Measurements from ENCODE around the gene LIFR.

Gene LIFR

GRCh38 chr5:38463634-38464521 is 92.6 kb downstream of the LIFR start:
- no peaks in the 10 kb centered on the region for H3K36me3 ChIP-seq (ENCODE audit: control insufficient read depth in 1 of 2, insufficient read depth in 2 of 2, low read length in 2 of 2)
- no peaks in the 10 kb centered on the region for H3K9me3 ChIP-seq (ENCODE audit: control insufficient read depth in 1 of 2, low read length in 2 of 2)
- peak overlapping the region; percentile 70 for H3K27ac ChIP-seq (ENCODE audit: low read length)
- no peak overlapping the region for H3K4me3 ChIP-seq (ENCODE audit: low read depth in 1 of 2, low read length in 2 of 2)
- H3K27me3 ChIP-seq (ENCODE audit: low read depth, low read length), result no peaks in the 10 kb centered on the region
- H3K4me1 ChIP-seq (ENCODE audit: control insufficient read depth in 1 of 2, insufficient read depth in 2 of 2, low read length in 2 of 2), result peaks cover 4 to 34% of the 10 kb centered on the region in 2 donors

DNA sequence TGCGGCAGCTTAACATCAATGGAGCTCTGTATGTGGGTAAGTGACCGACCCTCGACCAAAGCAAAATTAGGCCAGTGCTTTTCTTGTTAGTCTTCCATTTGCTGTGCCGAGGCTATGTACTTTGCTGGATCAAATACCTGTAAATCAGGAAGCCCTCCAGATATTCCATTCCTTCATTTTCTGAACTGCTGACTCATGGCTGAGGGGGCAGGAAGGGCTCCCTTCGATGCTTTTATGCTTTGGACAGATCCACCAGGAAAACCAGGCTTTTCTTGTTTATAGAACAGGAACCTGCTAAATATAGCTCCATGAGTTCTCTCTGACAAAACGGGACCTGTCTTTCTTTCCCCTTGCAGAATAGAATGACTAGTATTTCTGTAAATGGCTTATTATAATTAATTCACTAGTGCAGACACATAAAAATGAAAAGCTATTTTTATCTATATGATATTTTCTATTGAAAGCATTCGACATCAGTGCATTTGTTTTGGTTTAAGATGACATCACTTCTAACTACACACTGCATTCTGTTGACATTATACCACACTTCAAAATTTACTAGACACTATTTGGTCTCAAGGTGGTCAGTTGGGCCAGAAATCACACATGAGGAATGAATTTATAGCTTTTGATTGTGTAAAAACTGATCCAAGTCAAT is 93.3 kb downstream of the LIFR start:
- Histone ChIP-seq H3K9me3 (ENCODE audit: control insufficient read depth in 1 of 2, low read length in 2 of 2) (no peaks in the 10 kb centered on the region), H3K4me3 (ENCODE audit: low read depth in 1 of 2, low read length in 2 of 2) (no peak overlapping the region), H3K27ac (ENCODE audit: low read length) (peak overlapping the region; percentile 28), H3K36me3 (ENCODE audit: control insufficient read depth in 1 of 2, insufficient read depth in 2 of 2, low read length in 2 of 2) (no peaks in the 10 kb centered on the region), H3K27me3 (ENCODE audit: low read depth, low read length) (no peaks in the 10 kb centered on the region), H3K4me1 (ENCODE audit: control insufficient read depth in 1 of 2, insufficient read depth in 2 of 2, low read length in 2 of 2) (peaks cover 0 to 27% of the 10 kb centered on the region in 2 donors)

DNA sequence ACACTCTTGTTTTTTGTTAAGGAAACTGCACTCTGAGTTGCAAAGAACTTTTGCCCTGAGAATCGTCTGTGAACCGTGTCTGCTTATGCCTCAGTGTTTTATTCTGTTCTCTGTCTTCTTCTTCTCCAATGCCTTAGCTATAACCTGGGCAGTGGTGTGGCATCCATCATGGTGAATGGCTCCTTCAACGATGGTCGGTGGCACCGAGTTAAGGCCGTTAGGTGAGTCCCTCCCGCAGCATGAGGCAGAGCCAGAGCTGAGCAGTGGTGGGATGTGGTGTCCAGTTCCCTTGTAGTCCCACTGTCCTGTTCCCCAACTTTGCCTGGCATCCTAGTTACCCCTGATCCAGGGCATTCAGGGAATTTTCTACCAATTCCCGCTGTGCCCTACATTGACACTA is 98.3 kb downstream of the LIFR start:
- H3K36me3 ChIP-seq (ENCODE audit: control insufficient read depth in 1 of 2, insufficient read depth in 2 of 2, low read length in 2 of 2), result no peaks in the 10 kb centered on the region
- peaks cover 0 to 7% of the 10 kb centered on the region in 2 donors for H3K4me1 ChIP-seq (ENCODE audit: control insufficient read depth in 1 of 2, insufficient read depth in 2 of 2, low read length in 2 of 2)
- no peaks in the 10 kb centered on the region for H3K27me3 ChIP-seq (ENCODE audit: low read depth, low read length)
- H3K4me3 ChIP-seq (ENCODE audit: low read depth in 1 of 2, low read length in 2 of 2), result no peak overlapping the region
- no peaks in the 10 kb centered on the region for H3K9me3 ChIP-seq (ENCODE audit: control insufficient read depth in 1 of 2, low read length in 2 of 2)
- no peak overlapping the region for H3K27ac ChIP-seq (ENCODE audit: low read length)

GRCh38 chr5:38456657-38457399 is 99.6 kb downstream of the LIFR start:
- Histone ChIP-seq H3K9me3 (ENCODE audit: control insufficient read depth in 1 of 2, low read length in 2 of 2) (no peaks in the 10 kb centered on the region), H3K4me3 (ENCODE audit: low read depth in 1 of 2, low read length in 2 of 2) (no peak overlapping the region), H3K36me3 (ENCODE audit: control insufficient read depth in 1 of 2, insufficient read depth in 2 of 2, low read length in 2 of 2) (no peaks in the 10 kb centered on the region), H3K4me1 (ENCODE audit: control insufficient read depth in 1 of 2, insufficient read depth in 2 of 2, low read length in 2 of 2) (no peaks in the 10 kb centered on the region), H3K27me3 (ENCODE audit: low read depth, low read length) (no peaks in the 10 kb centered on the region), H3K27ac (ENCODE audit: low read length) (no peak overlapping the region)

GRCh38 chr5:38455796-38456330 is 100.6 kb downstream of the LIFR start:
- Histone ChIP-seq H3K36me3 (ENCODE audit: control insufficient read depth in 1 of 2, insufficient read depth in 2 of 2, low read length in 2 of 2) (no peaks in the 10 kb centered on the region), H3K9me3 (ENCODE audit: control insufficient read depth in 1 of 2, low read length in 2 of 2) (no peaks in the 10 kb centered on the region), H3K4me3 (ENCODE audit: low read depth in 1 of 2, low read length in 2 of 2) (no peak overlapping the region), H3K27ac (ENCODE audit: low read length) (no peak overlapping the region), H3K4me1 (ENCODE audit: control insufficient read depth in 1 of 2, insufficient read depth in 2 of 2, low read length in 2 of 2) (no peaks in the 10 kb centered on the region), H3K27me3 (ENCODE audit: low read depth, low read length) (peaks cover 6% of the 10 kb centered on the region)

DNA sequence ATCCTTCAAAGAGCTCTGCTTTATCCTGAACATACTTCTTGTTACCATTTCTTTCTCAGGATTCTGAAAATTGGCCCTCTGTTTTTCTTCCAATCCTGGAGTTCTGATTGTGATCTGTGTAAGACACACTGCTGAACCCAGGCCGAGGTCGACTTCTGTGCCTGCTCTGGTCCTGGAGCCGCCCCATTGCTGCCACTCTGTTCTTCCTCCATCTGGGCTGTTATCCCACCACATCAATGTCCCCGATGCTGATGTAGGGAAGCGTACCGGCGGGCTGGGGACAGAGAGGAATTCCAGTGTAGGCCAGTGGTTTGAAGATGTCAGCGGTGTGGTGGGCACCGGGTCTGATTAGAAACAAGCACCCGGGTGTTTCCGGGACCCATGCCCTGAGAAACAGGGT is 102.5 kb downstream of the LIFR start:
- Histone ChIP-seq H3K4me1 (ENCODE audit: control insufficient read depth in 1 of 2, insufficient read depth in 2 of 2, low read length in 2 of 2) (no peaks in the 10 kb centered on the region), H3K27me3 (ENCODE audit: low read depth, low read length) (peaks cover 6% of the 10 kb centered on the region), H3K9me3 (ENCODE audit: control insufficient read depth in 1 of 2, low read length in 2 of 2) (no peaks in the 10 kb centered on the region), H3K36me3 (ENCODE audit: control insufficient read depth in 1 of 2, insufficient read depth in 2 of 2, low read length in 2 of 2) (no peaks in the 10 kb centered on the region), H3K27ac (ENCODE audit: low read length) (no peak overlapping the region), H3K4me3 (ENCODE audit: low read depth in 1 of 2, low read length in 2 of 2) (no peak overlapping the region)

- Histone ChIP-seq H3K36me3 (ENCODE audit: control insufficient read depth in 1 of 2, insufficient read depth in 2 of 2, low read length in 2 of 2) (no peaks in the 10 kb centered on the region), H3K4me1 (ENCODE audit: control insufficient read depth in 1 of 2, insufficient read depth in 2 of 2, low read length in 2 of 2) (no peaks in the 10 kb centered on the region), H3K4me3 (ENCODE audit: low read depth in 1 of 2, low read length in 2 of 2) (no peak overlapping the region), H3K27me3 (ENCODE audit: low read depth, low read length) (peaks cover 6% of the 10 kb centered on the region), H3K9me3 (ENCODE audit: control insufficient read depth in 1 of 2, low read length in 2 of 2) (no peaks in the 10 kb centered on the region), H3K27ac (ENCODE audit: low read length) (no peak overlapping the region)
These were observed 102.9 kb downstream of the LIFR start for GRCh38 chr5:38453506-38453905.

DNA sequence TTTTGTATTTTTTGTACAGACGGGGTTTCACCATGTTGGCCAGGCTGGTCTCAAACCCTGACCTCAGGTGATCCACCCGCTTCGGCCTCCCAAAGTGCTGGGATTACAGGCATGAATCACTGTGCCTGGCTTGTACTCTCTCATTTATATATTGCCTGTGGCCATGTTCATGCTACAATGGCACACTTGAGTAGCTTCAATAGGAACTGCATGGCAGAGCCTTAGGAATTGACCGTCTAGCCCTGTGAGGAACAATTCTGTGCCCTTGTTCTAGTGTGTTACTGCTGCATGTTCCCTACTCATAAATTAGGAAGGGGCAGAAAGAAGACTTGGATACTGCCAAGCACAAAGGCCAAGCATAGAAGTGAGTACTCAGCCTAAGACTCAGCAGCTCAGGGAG is 104.2 kb downstream of the LIFR start:
- Histone ChIP-seq H3K4me3 (ENCODE audit: low read depth in 1 of 2, low read length in 2 of 2) (no peak overlapping the region), H3K9me3 (ENCODE audit: control insufficient read depth in 1 of 2, low read length in 2 of 2) (no peaks in the 10 kb centered on the region), H3K27me3 (ENCODE audit: low read depth, low read length) (peaks cover 6% of the 10 kb centered on the region), H3K27ac (ENCODE audit: low read length) (no peak overlapping the region), H3K4me1 (ENCODE audit: control insufficient read depth in 1 of 2, insufficient read depth in 2 of 2, low read length in 2 of 2) (peaks cover 0 to 7% of the 10 kb centered on the region in 2 donors), H3K36me3 (ENCODE audit: control insufficient read depth in 1 of 2, insufficient read depth in 2 of 2, low read length in 2 of 2) (no peaks in the 10 kb centered on the region)

DNA sequence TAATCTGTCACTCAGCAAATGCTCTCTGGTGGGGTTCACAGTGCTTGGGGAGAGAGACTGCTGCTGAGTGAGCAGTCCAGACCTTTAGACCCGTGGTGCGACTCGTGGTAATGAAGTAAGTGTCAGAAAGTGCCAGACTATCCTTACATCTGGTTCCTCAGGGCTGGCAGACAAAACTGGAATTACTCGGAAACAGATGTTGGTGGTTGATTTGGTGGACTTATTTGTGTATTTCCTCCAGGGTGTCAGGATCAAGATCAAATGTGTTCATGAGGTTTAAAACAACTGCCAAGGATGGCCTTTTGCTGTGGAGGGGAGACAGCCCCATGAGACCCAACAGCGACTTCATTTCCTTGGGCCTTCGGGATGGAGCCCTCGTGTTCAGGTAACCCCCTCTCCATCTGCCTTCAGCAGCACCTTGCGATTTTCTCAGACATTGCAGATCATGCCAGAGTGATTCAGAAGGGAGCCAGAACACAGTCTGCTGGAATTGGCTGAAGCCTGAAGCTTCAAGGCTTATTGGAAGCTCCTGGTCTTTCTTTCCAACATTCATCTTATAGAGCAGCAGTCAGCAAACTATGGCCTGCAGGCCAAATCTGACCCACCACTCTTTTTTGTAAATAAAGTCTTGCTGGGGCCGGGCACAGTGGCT is 105.2 kb downstream of the LIFR start:
- Histone ChIP-seq H3K4me1 (ENCODE audit: control insufficient read depth in 1 of 2, insufficient read depth in 2 of 2, low read length in 2 of 2) (peaks cover 0 to 7% of the 10 kb centered on the region in 2 donors), H3K9me3 (ENCODE audit: control insufficient read depth in 1 of 2, low read length in 2 of 2) (no peaks in the 10 kb centered on the region), H3K4me3 (ENCODE audit: low read depth in 1 of 2, low read length in 2 of 2) (no peak overlapping the region), H3K36me3 (ENCODE audit: control insufficient read depth in 1 of 2, insufficient read depth in 2 of 2, low read length in 2 of 2) (no peaks in the 10 kb centered on the region), H3K27ac (ENCODE audit: low read length) (no peak overlapping the region), H3K27me3 (ENCODE audit: low read depth, low read length) (peaks cover 6% of the 10 kb centered on the region)

DNA sequence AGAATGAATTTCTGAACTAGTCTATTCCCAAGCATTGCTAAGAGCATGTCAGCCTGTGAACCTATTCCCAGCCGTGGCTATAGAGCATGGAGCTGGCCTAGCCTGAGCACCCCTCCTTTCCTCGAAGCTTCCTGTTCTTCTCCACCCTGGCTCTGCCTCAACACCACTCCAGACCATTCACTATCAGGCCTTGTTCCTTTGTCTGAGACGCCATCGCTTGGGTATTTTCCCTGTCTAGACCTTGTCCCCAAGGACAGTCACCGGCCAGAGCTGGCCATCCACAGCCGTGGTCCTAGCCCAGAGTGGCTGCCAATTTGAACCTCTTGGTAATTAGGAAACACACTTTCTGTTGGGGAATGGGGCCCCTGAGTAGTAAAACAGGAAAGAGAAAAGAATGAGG is 105.8 kb downstream of the LIFR start:
- Histone ChIP-seq H3K9me3 (ENCODE audit: control insufficient read depth in 1 of 2, low read length in 2 of 2) (no peaks in the 10 kb centered on the region), H3K27me3 (ENCODE audit: low read depth, low read length) (peaks cover 6% of the 10 kb centered on the region), H3K27ac (ENCODE audit: low read length) (no peak overlapping the region), H3K4me1 (ENCODE audit: control insufficient read depth in 1 of 2, insufficient read depth in 2 of 2, low read length in 2 of 2) (peaks cover 0 to 7% of the 10 kb centered on the region in 2 donors), H3K36me3 (ENCODE audit: control insufficient read depth in 1 of 2, insufficient read depth in 2 of 2, low read length in 2 of 2) (no peaks in the 10 kb centered on the region), H3K4me3 (ENCODE audit: low read depth in 1 of 2, low read length in 2 of 2) (no peak overlapping the region)
